Esophagus muscularis mucosa (tissue), 3 donors: Measurements from ENCODE around the gene TOLLIP.

Experiments used
- EP300 ChIP-seq: sonication (generic); formaldehyde crosslinking; IDR thresholded peaks from one replicate; pipeline ENCODE4 v1.6.1; 2017; ENCODE audit warnings: antibody characterized with exemption
- POLR2AphosphoS5 ChIP-seq, 2 donors: sonication (generic); formaldehyde crosslinking; IDR thresholded peaks; one replicate each; pipeline ENCODE4 v1.6.1; 2017; ENCODE audit warnings: antibody characterized with exemption in 2 of 2

DNA sequence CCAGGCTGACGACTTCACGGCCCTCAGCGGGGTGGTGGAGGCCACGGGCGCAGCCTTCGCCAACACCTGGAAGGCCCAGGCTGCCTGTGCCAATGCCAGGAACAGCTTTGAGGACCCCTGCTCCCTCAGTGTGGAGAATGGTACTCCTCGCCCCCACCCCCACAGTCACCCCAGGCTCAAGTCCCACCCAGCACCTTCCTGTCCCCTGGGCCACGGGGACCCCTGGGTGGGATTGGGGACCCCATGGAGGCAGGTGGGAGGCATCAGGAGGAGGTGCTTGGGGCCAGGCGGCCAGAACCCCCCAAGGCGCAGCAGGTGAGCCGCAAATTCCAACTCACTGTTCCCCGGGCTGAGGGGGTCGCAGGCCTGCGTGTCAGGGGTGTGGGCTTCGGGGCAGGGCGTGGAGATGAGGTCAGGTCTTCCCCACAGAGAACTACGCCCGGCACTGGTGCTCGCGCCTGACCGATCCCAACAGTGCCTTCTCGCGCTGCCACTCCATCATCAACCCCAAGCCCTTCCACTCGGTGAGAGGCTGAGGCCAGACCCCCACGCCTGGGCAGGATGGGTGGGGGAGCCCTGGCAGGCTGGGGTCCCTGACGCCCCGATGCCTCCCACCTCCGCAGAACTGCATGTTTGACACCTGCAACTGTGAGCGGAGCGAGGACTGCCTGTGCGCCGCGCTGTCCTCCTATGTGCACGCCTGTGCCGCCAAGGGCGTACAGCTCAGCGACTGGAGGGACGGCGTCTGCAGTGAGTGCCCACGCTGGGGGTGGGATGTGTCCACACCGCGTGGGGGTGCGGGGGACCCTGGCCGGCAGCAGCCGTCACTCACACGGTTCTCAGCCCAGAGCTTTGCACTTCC is 77.2 kb downstream of the TOLLIP start:
- no peak for TF ChIP-seq POLR2AphosphoS5 (IDR thresholded peaks at IDR 0.05)
- TF ChIP-seq EP300, result no peak
